Measurements from ENCODE around the gene POMGNT2. TPM values are rescaled to one million over a fixed set of nuclear protein-coding genes. Genes with fewer than 3 reads are reported as not detected.
A peak's percentile ranks its signal among the peaks of the same experiment; 100 is the strongest.

POMGNT2 gene
- 6.9 and 9.3 TPM in 2 replicates for total RNA-seq (ENCODE audit: low replicate concordance)

- peak within 1 kb of the TSS; percentile 75 for H3K4me3 ChIP-seq (ENCODE audit: low read depth, low read length)
- peak; percentile 78 for DNase-seq (ENCODE audit: low read depth)
- no peak for TF ChIP-seq CTCF (IDR thresholded peaks at IDR 0.05; ENCODE audit: insufficient read depth, low read length)
These were observed at the start of gene POMGNT2 for GRCh38 chr3:43105596-43106292. POMGNT2 (minus strand) TSS chr3:43106079; CDS start chr3:43081431, 24,648 bp downstream.

- no peak for DNase-seq (ENCODE audit: low read depth)
- no peak overlapping the region for H3K4me3 ChIP-seq (ENCODE audit: low read depth, low read length)
- no peak for TF ChIP-seq CTCF (IDR thresholded peaks at IDR 0.05; ENCODE audit: insufficient read depth, low read length)
These were observed 49.1 kb upstream of the POMGNT2 start for GRCh38 chr3:43154980-43155379.

- peak; percentile 82 for DNase-seq (ENCODE audit: low read depth)
- TF ChIP-seq CTCF (IDR thresholded peaks at IDR 0.05; ENCODE audit: insufficient read depth, low read length): no peak
- H3K4me3 ChIP-seq (ENCODE audit: low read depth, low read length): no peak overlapping the region
These were observed 47.6 kb upstream of the POMGNT2 start for GRCh38 chr3:43153216-43154083.

- H3K4me3 ChIP-seq (ENCODE audit: low read depth, low read length): no peak overlapping the region
These were observed 46.8 kb upstream of the POMGNT2 start for GRCh38 chr3:43152649-43153048.

GRCh38 chr3:43148033-43148432 lies 42.2 kb upstream of the POMGNT2 start:
- no peak for DNase-seq (ENCODE audit: low read depth)
- no peak for TF ChIP-seq CTCF (IDR thresholded peaks at IDR 0.05; ENCODE audit: insufficient read depth, low read length)
- no peak overlapping the region for H3K4me3 ChIP-seq (ENCODE audit: low read depth, low read length)

More at GRCh38 chr3:43152649-43153048, 46.8 kb upstream of the POMGNT2 start:
- no peak for TF ChIP-seq CTCF (IDR thresholded peaks at IDR 0.05; ENCODE audit: insufficient read depth, low read length)
- no peak for DNase-seq (ENCODE audit: low read depth)

- TF ChIP-seq CTCF (IDR thresholded peaks at IDR 0.05; ENCODE audit: insufficient read depth, low read length): no peak
- no peak overlapping the region for H3K4me3 ChIP-seq (ENCODE audit: low read depth, low read length)
- no peak for DNase-seq (ENCODE audit: low read depth)
These were observed 40.7 kb upstream of the POMGNT2 start for GRCh38 chr3:43146599-43146998.

Data from fibroblast of the aortic adventitia (primary cell).